Thyroid gland (tissue), 4 donors: ENCODE data around the gene RPS6KC1.

Experiments
- CTCF ChIP-seq, 6 experiments: fragments of 200-600 bp in 3 of 6; fragments of 450-650 bp in 3 of 6; sonication (generic) in 3 of 6; IDR thresholded peaks; one replicate each; pipeline ENCODE4 v1.5.1; 2016 to 2019; ENCODE audit warnings: antibody characterized with exemption in 6 of 6, mild to moderate bottlenecking in 2 of 6, inconsistent platforms in 1 of 6, moderate library complexity in 1 of 6
- POLR2A ChIP-seq, 2 donors: fragments of 450-650 bp; IDR thresholded peaks; one replicate each; pipeline ENCODE4 v1.6.1; 2017; ENCODE audit warnings: antibody characterized with exemption in 2 of 2, mild to moderate bottlenecking in 2 of 2, moderate library complexity in 1 of 2

- TF ChIP-seq CTCF (IDR thresholded peaks at IDR 0.05) (no peak), POLR2A (IDR thresholded peaks at IDR 0.05) (no peak)
These were observed 217.2 kb downstream of the RPS6KC1 start for GRCh38 chr1:213268221-213268620.
